Coronary artery (tissue), 2 donors: ENCODE results near the gene PAPPA.

Experiments
- DNase-seq: peaks from one replicate; pipeline ENCODE4 v3.0.0-alpha.2; 2017; ENCODE audit warnings: low spot score
- H3K27ac ChIP-seq, 2 donors: fragments of 200-600 bp; sonication (generic); one replicate each; pipeline ENCODE4 v1.5.1; 2016 to 2019
- H3K4me3 ChIP-seq: fragments of 200-600 bp; sonication (generic); 2 replicates; pipeline ENCODE4 v1.5.1; 2016; ENCODE audit warnings: mild to moderate bottlenecking, moderate library complexity
- CTCF ChIP-seq: fragments of 200-600 bp; sonication (generic); IDR thresholded peaks from one replicate; pipeline ENCODE4 v1.5.1; 2019; ENCODE audit warnings: antibody characterized with exemption

Gene PAPPA

GRCh38 chr9:116318468-116319374 lies 165.1 kb downstream of the PAPPA start:
- Histone ChIP-seq H3K4me3 (no peak overlapping the region), H3K27ac (peak overlapping the region in 1 of 2 donors; percentile 26)
- DNase-seq = no peak
- no peak for TF ChIP-seq CTCF

- no peak for TF ChIP-seq CTCF
- no peak for DNase-seq
- H3K4me3 ChIP-seq = no peak overlapping the region
- no peak overlapping the region for H3K27ac ChIP-seq
Measured at GRCh38 chr9:116319480-116319879, 165.9 kb downstream of the PAPPA start.

GRCh38 chr9:116320290-116320689 lies 166.7 kb downstream of the PAPPA start:
- no peak for TF ChIP-seq CTCF
- no peak overlapping the region for H3K27ac ChIP-seq
- no peak overlapping the region for H3K4me3 ChIP-seq
- DNase-seq = no peak

GRCh38 chr9:116322521-116322920 lies 168.9 kb downstream of the PAPPA start:
- Histone ChIP-seq H3K27ac (no peak overlapping the region), H3K4me3 (no peak overlapping the region)
- no peak for TF ChIP-seq CTCF
- no peak for DNase-seq

- DNase-seq = no peak
- TF ChIP-seq CTCF = no peak
- Histone ChIP-seq H3K27ac (no peak overlapping the region), H3K4me3 (no peak overlapping the region)
Measured at GRCh38 chr9:116323012-116323411, 169.4 kb downstream of the PAPPA start.

- TF ChIP-seq CTCF = no peak
- Histone ChIP-seq H3K27ac (no peak overlapping the region), H3K4me3 (no peak overlapping the region)
- DNase-seq = no peak
Measured at GRCh38 chr9:116323571-116323970, 170.0 kb downstream of the PAPPA start.

- Histone ChIP-seq H3K27ac (no peak overlapping the region), H3K4me3 (no peak overlapping the region)
- no peak for TF ChIP-seq CTCF
- no peak for DNase-seq
Measured at GRCh38 chr9:116325924-116326323, 172.3 kb downstream of the PAPPA start.
